Right lobe of liver (tissue), 6 donors: ENCODE data around the gene PCP4. TPM values are rescaled to one million over a fixed set of nuclear protein-coding genes. Genes with fewer than 3 reads are reported as not detected.

Source experiments
- ATAC-seq, 4 donors: fragments of 200-7000 bp; cut with Tn5 transposase; one replicate each; pipeline ENCODE4 v1.9.1; 2020; ENCODE audit warnings: mild to moderate bottlenecking in 4 of 4, moderate library complexity in 4 of 4
- DNase-seq, 3 donors: peaks; one replicate each; pipeline ENCODE4 v3.0.0-alpha.2; 2020
- H3K27ac ChIP-seq, 3 donors: fragments of 200-600 bp; one replicate each; pipeline ENCODE4 v1.8.0; 2022
- H3K27me3 ChIP-seq, 2 donors: fragments of 200-600 bp; one replicate each; pipeline ENCODE4 v1.8.0; 2022
- H3K36me3 ChIP-seq, 4 donors: fragments of 200-600 bp; sonication (generic) in 1 of 4; one replicate each; pipeline versions ENCODE4 v1.5.1 to v1.8.0; 2017 to 2022; ENCODE audit warnings: control low read depth in 1 of 4
- H3K4me1 ChIP-seq, 4 donors: fragments of 200-600 bp; sonication (generic) in 1 of 4; one replicate each; pipeline versions ENCODE4 v1.5.1 to v1.8.0; 2017 to 2022; ENCODE audit warnings: control low read depth in 1 of 4
- H3K4me3 ChIP-seq, 3 donors: fragments of 200-600 bp; one replicate each; pipeline ENCODE4 v1.8.0; 2022
- H3K9me3 ChIP-seq, 4 donors: fragments of 200-600 bp; sonication (generic) in 1 of 4; one replicate each; pipeline versions ENCODE4 v1.5.1 to v1.8.0; 2017 to 2022; ENCODE audit warnings: control low read depth in 1 of 4
- POLR2A ChIP-seq: fragments of 450-650 bp; IDR thresholded peaks from one replicate; pipeline ENCODE4 v1.6.1; 2017; ENCODE audit warnings: antibody characterized with exemption, mild to moderate bottlenecking
- WGBS: methylation state at CpG from one replicate; pipeline ENCODE4 v1.1.6; 2018; ENCODE audit warnings: low coverage, low lambda C conversion rate; ENCODE audit not compliant: insufficient coverage; ENCODE audit errors: missing lambda C conversion rate; 5-methylcytosine and 5-hydroxymethylcytosine counted together
- intact Hi-C, 2 donors: fragments of 100-400 bp; cut with DNase I; formaldehyde crosslinking; loops; one replicate each; pipeline versions ENCODE4 v1.11.2 to v1.14.1; 2022
- total RNA-seq, 6 experiments: library from RNA; depleted of rRNA in 2 of 6; stranded (reverse); fragments of >200 nt in 2 of 6; fragmentation: NEBNext Ultra II Directional in 3 of 6; extraction: Animal tissue kit (Norgen Biotek cat#: 25700) in 3 of 6; gene quantifications; one replicate each; pipeline versions ENCODE4 v1.1.0 to v1.2.4, GENCODE V29; 2016 to 2023
- TF ChIP-seq, protein P1 (sequence below), 4 donors: fragments of 200-600 bp in 3 of 4; fragments of 450-650 bp in 1 of 4; IDR thresholded peaks; one replicate each; pipeline versions ENCODE4 v1.5.1 to v1.8.0; 2016 to 2022; ENCODE audit warnings: antibody characterized with exemption in 4 of 4, mild to moderate bottlenecking in 2 of 4
- donor health status: DM: no; HTN: yes; CAD: no.
- donor health status: DM: no; HTN: no; CAD: no.
- donor health status: DM: no; HTN: no; CAD: no.
- donor health status: DM: no; HTN: yes; CAD: no.
- donor health status: DM: no; HTN: yes; CAD: no.

Gene PCP4
- total RNA-seq, 6 experiments from 2014 or later: not detected

DNA sequence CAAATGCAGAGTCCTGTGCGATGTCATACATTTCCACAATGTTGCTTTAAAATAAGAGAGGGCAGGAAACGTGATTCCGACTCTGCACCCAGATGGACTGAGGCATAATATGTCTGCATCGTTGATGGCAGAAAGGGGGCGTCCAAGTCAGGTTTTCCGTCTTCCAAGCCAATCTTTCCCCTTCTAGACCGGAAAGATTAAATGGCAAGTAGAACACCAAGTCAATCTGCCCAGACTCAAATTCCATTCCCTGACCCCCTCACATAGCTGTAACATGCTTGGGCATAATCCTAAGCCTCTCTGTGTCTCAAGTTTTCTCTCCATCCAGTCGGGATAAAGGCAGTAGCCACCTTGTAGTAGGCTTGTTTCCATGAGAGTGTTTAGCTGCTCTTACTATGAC lies 14.4 kb downstream of the PCP4 start:
- Histone ChIP-seq H3K9me3 (no peaks in the 10 kb centered on the region), H3K4me3 (no peak overlapping the region), H3K27me3 (no peaks in the 10 kb centered on the region), H3K4me1 (no peaks in the 10 kb centered on the region), H3K27ac (no peak overlapping the region), H3K36me3 (no peaks in the 10 kb centered on the region)
- DNase-seq: no peak
- no peak for TF ChIP-seq POLR2A
- TF ChIP-seq, protein P1, sequence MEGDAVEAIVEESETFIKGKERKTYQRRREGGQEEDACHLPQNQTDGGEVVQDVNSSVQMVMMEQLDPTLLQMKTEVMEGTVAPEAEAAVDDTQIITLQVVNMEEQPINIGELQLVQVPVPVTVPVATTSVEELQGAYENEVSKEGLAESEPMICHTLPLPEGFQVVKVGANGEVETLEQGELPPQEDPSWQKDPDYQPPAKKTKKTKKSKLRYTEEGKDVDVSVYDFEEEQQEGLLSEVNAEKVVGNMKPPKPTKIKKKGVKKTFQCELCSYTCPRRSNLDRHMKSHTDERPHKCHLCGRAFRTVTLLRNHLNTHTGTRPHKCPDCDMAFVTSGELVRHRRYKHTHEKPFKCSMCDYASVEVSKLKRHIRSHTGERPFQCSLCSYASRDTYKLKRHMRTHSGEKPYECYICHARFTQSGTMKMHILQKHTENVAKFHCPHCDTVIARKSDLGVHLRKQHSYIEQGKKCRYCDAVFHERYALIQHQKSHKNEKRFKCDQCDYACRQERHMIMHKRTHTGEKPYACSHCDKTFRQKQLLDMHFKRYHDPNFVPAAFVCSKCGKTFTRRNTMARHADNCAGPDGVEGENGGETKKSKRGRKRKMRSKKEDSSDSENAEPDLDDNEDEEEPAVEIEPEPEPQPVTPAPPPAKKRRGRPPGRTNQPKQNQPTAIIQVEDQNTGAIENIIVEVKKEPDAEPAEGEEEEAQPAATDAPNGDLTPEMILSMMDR (IDR thresholded peaks at IDR 0.05): no peak
- intact Hi-C loops: no loop called here
- WGBS: 52% methylated on average over 8 of the region's 8 CpGs
- ATAC-seq: no peak

DNA sequence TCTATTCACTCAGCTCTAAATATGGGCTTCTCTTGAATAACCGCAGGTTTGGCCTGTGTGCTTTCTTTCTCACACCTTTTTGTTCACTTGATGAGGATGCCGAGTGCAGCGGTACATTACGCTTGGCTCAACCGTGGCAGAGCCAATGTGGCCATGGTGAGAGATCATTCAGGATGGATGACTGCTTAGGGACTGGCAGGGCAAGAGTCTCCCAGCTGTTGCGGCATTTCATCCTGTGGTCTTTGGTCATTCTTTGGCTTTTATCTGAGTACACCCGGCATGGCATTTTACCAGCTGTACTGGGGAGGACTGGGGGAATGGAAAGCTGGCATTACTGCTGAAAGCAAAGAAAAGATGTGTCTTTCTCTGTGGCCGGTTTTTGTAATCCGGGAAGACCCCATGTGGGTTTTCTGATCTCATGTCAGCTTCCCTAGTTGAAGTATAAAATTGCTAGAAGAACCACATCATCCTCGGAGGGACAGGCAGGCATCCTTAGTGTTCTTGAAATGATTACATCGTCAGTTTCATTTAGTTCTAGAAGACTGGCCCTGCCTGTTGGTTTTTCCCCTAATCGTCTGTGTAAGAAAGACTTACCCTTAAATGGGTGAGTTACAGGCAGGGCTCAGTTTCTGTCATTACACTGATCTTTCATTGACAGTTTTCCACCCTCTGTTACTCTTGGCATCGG lies 15.1 kb downstream of the PCP4 start:
- TF ChIP-seq, protein P1 (IDR thresholded peaks at IDR 0.05): no peak
- TF ChIP-seq POLR2A: no peak
- Histone ChIP-seq H3K27me3 (no peaks in the 10 kb centered on the region), H3K9me3 (no peaks in the 10 kb centered on the region), H3K4me3 (no peak overlapping the region), H3K27ac (no peak overlapping the region), H3K4me1 (no peaks in the 10 kb centered on the region), H3K36me3 (no peaks in the 10 kb centered on the region)
- intact Hi-C loops: no loop called here
- DNase-seq: no peak
- 62% methylated on average over 9 of the region's 13 CpGs for WGBS
- ATAC-seq: no peak

DNA sequence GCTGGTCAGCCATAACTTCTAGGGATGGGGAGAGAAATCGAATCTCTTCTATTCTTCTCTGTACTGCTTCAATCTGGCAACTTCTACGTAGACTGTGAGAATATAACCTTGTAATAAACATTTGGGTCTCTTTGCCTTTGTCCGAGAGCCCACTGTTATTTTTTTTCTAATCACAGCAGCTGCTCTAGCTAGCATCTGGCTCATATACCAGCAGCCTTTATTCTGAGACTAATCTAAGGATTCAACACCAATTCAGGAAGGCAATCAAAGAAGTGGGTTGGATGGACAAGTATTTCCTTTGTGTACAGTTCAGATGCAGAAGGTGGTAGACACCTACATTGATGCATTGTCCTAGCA lies 15.6 kb downstream of the PCP4 start:
- WGBS: 46% methylated on average over 2 of the region's 3 CpGs
- TF ChIP-seq, protein P1 (IDR thresholded peaks at IDR 0.05): no peak
- no peak for TF ChIP-seq POLR2A
- Histone ChIP-seq H3K4me3 (no peak overlapping the region), H3K36me3 (no peaks in the 10 kb centered on the region), H3K27ac (no peak overlapping the region), H3K4me1 (no peaks in the 10 kb centered on the region), H3K9me3 (no peaks in the 10 kb centered on the region), H3K27me3 (no peaks in the 10 kb centered on the region)
- intact Hi-C loops: no loop called here
- DNase-seq (no peak), ATAC-seq (no peak)

DNA sequence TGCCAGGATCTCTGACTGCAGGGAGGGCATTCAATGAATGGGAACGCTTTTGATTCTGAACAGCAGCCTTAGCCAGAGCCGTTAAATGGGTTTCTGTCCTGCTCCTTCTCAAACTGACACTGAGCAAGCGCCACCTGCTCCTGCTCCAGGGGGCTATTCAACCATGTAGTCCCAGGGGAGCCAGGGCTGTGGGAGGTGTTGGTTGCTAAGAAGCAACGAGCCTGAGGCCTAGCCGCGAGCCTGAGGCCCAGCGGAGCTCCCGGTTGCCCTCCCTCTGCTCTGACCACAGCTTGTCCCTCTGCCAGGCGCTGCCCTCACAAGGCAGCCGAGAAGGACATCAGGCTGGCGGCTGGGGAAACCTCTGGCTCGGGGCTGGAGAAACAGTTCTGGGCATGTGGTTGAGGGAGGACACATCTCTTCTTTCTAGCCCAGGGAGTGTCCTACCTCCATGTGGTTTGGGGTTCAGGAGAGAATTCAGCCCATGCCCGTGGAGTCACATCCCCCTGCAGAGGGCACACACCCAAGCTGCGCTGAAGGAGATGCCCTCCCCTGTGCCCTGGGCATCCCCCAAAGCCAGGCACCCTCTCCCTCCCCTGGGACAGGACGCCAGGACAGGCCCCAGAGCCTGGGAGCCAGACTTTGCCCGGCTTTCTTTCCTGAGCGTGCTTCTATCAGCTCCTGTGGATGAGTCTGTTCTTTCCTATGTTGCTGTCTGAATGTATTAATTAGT lies 18.0 kb downstream of the PCP4 start:
- TF ChIP-seq, protein P1 (IDR thresholded peaks at IDR 0.05): no peak
- TF ChIP-seq POLR2A: no peak
- H3K27me3 ChIP-seq: no peaks in the 10 kb centered on the region
- intact Hi-C loops: no loop called here
- no peak for DNase-seq
- no peak for ATAC-seq
- no peak overlapping the region for H3K4me3 ChIP-seq
- H3K36me3 ChIP-seq: no peaks in the 10 kb centered on the region
- no peaks in the 10 kb centered on the region for H3K9me3 ChIP-seq
- H3K4me1 ChIP-seq: no peaks in the 10 kb centered on the region
- WGBS: 57% methylated on average over 1 of the region's 17 CpGs
- H3K27ac ChIP-seq: no peak overlapping the region
